Stimulated activated CD4-positive, alpha-beta T cell treated with anti-CD3 and anti-CD28 coated beads, Interleukin-15, amount 100 ng/mL, for 24 hours (primary cell): ENCODE results near the gene SHISA3.
"Not testable (repeated sequence)": the region's sequence is repeated elsewhere in the genome, so short reads cannot be mapped to it uniquely, and the experiment has no call there.

ENCODE experiments used
- DNase-seq: peaks from one replicate; pipeline ENCODE4 v3.0.0-alpha.2; 2020

SHISA3 gene

DNA sequence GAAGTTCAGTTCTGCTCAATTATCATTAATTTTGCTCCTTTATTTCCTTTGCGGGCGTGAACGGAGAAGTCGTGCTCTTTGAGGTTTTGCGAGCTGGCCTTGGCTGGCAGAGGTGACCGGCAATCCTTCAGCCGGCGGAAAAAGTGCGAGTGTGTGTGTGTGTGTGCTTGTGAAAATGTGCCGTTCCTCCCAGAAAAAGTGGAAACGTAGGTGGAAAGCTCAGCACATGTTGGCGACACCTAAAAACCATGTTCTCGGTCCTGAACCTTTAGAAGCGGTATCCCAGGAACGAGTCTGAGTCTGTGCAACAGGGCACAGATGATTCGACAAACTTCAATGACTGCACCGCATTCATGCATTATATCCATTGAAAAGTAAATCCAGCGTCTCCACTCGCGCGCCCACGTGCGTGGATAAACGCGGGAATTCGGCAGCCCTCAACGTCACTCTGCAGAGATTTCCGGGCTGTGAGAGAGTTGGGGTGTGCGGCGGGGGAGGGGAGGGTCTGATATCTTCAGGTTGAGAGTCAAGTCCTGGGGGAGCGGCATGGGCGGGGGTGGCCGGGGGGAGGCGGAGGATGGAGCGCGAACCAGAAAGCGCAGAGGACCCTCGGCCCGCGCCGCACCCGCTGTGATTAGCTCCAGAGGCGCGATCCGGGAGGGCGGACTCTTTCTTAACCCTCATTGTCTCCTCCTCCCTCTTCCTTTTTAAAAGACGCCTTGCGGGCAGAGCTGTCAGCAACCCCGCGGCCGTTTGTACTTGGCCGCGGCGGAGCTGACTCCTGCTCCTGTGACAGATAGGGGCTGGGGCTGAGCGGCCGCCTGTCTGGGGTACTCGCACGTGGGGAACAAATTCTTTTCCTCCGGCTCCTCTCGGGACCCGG lies at the start of gene SHISA3:
TSS of gene SHISA3 (plus strand) at position 737 of the 883 bp plus-strand sequence. CDS start 569 bp downstream, outside the sequence.
- DNase-seq, result peak; percentile 46

DNA sequence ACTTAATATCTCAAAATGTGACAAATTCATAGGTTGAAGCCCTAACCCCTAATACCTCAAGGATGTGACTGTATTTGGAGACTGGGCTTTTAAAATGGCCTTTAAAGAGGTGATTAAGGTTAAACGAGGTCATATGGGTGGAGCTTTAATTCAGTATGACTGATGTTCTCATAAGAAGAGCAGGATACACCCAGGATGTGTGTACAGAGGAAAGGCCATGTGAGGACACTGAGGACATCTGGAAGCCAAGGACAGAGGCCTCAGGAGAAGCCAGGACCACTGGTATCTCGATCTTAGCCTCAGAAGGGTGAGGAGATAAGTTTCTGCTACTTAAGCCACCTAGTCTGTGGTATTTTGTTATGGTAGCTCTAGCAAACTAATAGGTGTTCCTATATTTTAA lies 49.0 kb upstream of the SHISA3 start:
- no peak for DNase-seq

DNA sequence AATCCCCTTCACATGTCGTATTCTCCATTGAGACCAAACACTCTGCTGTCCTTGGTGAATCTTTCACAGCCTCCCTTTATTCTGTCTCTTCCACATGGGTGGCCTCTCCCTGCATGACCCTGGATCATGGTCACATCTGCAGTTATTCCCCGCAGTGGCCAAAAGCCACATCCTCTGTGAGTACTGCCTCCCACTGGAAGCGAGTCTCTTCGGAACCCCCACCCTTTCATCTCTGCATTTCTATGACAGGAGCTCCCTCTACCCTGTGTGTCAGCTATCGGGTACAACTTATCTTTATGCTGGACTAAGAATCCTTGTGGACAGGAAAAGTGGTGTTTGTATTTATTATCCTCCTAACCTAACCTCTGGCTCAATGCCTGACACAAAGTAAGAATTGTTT lies 48.6 kb upstream of the SHISA3 start:
- DNase-seq, result no peak

DNA sequence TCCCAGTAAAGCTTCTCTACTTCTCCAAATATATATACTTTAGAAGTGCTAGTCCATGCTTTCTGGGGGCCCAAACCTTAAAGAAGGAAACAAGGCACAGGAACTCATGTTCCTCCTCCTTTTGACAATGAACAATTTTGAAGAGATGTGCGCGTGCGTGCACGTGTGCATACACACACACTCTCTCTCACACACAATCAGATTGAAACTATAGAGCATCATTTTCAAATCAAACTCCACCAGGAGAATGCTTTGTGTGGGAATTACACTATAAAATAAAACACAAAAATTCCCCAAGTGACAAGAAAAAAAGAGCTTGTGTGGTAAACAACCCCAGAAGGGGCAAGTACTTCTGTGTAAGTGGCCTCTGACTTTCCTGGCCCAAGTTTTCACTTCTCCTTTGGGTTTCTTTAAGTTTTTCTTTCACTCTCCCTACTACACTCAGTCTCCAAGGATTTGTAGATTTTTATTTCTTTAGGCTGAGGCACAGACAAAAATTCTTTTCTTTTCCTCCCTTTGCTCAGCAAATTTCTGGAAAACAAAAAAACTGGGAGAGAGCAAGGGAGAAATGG lies 46.6 kb upstream of the SHISA3 start:
- no peak for DNase-seq

DNA sequence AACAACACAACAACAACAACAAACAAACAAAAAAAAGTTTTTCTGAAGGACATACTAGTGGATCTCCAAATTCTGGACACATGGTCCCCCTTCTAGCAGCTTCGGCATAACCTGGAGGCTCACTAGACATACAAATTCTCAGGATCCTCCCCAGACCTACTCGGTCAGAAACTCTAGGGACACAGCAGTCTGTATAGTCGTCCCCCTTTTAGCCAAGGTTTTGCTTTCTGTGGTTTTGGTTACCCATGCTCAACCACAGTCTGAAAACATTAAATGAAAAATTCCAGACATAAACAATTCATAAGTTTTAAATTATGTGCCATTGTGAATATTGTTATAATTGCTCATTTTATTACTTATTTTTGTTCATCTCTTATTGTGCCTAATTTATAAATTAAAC lies 45.2 kb upstream of the SHISA3 start:
- no peak for DNase-seq

DNA sequence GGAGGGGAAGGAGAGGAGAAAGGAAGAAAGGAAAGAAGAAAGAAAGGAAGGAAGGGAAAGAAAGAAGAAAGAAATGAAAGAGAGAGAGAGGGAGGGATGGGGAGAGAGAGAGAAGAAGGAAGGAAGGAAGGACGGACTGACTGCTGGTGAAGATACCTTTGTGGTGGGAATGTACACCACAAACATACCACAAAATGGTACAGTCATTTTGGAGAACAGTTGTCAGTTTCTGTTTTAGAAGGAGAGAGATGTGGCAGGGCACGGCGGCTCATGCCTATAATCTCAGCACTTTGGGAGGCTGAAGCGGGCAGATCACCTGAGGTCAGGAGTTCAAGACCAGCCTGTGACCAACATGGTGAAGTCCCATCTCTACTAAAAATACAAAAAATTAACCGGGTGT lies 40.0 kb upstream of the SHISA3 start:
- no peak for DNase-seq

DNA sequence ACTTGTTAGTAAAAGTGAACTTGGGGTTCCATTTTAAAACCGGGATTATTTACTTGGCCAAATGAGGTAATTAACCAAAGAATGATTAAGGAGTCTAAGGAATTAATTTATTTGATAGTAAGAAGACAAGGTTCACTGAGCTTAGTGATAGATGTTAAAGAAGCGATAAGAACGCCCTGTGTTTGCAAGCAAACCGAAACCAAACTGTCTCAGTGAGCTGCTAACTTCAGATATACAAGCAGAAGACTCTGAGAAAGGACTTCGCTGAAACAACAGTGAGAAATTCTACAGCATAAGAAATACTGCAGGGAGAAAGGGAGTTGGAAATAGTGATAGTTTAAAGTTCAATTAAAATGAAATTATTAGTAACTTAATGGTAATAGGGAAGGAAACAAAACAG lies 37.6 kb upstream of the SHISA3 start:
- DNase-seq, result no peak

DNA sequence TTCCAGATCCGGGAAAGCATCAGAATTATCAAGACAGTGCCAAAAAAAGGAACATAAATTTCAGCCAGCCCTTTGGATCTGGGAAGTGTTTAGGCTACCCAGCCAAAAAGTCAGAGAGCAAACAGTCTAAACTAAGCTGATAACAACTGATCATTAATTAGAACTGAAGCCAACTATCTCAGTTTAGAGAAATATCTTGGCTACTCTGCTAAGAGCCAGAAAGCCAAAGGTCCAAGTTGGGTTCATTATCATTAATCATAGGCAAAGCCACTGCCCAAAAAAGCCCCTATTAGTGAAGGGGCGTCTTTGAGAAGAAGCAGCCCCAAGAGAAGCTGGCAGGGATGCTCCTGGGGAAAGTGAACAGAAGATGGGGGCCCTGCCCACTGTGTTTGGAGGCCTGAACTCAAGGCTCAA lies 37.0 kb upstream of the SHISA3 start:
- no peak for DNase-seq

DNA sequence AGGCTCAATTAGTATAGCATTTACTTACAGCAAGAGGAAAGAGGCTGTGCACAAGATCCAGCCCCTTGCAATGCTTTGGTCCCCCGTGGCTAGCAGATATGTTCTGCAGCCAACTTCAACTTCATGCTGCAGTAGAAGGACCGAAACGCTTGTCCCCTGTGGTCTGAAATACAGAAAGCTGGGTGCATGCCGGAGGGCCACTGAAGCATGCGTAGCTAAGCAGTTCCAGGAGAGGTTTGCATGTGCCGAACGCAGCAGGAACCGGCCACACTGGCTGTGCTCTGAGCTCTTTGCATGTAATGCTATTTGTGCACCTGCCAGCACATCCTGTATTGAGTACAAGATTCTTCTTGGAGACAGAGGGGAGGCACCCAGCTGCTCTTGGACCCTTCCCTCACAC lies 35.8 kb upstream of the SHISA3 start:
- DNase-seq, result no peak

DNA sequence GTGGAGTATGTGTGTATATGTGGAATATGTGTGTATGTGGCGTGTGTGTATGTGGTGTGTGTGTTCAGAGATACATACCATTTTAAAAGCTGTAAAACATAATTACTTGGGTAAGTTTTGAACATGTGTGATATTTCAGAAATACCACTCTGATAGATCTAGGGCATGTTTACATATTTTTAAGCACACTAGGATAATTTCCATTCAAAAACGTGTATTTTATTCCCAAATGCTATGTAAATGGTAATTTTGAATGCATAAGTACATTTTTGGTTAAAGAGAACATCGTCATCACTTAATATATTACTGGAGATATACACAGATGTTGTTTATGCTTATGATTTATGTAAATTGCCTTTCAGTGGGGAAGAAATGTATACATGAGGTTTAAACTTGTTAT lies 34.7 kb upstream of the SHISA3 start:
- DNase-seq, result no peak

DNA sequence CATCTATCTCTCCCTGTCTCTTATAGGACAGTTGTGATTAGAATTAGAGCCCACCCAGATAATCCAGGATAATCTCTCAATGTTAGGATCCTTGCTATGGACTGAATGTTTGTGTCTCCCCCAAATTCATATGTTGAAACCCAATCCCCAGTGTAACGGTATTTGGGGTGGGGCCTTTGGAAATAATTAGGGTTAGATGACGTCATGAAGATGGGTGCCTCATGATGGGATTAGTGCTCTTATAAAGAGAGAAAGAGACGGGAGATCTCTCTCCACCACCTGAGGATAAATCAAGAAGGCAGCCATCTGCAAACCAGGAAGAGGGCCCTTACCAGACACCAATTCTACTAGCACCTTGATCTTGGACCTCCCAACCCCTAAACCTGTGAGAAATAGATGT lies 33.7 kb upstream of the SHISA3 start:
- DNase-seq, result no peak

DNA sequence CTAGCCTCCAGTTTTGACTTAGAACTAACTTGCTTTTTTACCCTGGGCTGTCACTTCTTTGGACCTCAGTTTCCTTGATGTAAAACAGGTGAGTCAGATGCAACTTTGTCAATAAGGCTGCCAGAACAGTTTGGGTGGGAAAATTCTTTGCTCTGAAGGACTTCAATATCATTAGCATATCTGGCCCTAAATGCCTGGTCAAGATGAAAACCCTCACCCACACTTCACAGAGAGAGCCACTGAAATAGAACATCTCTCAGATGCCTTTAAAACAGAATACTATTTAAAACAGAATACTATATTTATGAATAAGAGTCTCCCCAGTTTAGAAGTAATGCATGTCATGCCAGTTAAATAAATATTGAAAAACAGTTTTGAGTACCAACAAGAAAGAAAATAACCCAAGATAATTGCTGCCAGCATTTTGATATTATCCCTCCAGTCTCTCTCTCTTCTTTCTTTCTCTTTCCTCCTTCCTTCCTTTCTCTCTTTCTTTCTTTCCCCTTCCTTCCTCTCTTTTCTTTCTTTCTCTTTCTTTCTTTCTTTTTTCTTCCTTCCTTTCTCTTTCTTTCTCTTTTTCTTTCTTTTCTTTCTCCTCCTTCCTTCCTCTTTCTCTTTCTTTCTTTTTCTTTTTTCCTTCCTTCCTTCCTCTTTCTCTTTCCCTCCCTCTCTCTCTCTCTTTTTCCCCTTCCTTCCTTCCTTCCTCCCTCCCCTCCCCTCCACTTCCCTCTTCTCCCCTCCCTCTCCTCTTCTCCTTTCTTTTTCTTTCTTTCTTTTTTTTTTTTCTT lies 32.8 kb upstream of the SHISA3 start:
- no peak for DNase-seq

DNA sequence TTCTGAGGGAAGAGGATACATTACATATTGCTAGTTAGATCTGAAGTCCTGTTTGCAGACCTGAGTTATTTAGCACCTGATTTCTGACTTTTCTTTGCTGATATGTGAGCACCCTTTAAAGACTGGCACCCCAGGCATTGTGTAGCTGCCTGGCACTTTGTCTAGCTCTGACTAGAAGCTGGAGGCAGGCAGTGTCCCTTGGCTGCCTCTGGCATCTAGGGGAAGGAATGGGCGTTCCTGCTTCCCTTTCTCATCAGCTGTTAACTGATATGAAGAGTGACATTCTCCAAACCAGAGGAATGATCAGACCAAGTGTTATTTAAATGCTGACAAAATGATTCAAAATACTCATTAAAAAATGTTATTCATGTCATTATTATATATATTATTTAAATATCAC lies 30.3 kb upstream of the SHISA3 start:
- no peak for DNase-seq

DNA sequence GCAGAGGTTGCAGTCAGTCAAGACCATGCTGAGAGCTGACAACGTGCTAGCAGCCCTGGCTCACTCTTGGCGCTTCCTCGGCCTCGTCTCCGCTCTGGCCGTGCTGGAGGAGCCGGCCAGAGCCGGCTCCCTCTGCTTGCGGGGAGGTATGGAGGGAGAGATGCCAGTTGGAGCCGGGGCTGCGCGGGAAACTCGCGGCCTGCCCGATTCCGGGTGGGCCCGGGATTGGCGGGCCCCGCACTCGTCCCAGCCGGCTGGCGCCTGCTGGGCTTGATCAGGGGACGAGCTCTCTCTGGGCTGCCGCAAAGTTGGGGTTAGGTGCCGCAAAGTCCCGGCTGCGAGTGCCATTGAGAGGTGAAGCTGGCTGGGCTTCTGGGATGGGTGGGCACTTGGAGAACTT lies 27.8 kb upstream of the SHISA3 start:
- no peak for DNase-seq

DNA sequence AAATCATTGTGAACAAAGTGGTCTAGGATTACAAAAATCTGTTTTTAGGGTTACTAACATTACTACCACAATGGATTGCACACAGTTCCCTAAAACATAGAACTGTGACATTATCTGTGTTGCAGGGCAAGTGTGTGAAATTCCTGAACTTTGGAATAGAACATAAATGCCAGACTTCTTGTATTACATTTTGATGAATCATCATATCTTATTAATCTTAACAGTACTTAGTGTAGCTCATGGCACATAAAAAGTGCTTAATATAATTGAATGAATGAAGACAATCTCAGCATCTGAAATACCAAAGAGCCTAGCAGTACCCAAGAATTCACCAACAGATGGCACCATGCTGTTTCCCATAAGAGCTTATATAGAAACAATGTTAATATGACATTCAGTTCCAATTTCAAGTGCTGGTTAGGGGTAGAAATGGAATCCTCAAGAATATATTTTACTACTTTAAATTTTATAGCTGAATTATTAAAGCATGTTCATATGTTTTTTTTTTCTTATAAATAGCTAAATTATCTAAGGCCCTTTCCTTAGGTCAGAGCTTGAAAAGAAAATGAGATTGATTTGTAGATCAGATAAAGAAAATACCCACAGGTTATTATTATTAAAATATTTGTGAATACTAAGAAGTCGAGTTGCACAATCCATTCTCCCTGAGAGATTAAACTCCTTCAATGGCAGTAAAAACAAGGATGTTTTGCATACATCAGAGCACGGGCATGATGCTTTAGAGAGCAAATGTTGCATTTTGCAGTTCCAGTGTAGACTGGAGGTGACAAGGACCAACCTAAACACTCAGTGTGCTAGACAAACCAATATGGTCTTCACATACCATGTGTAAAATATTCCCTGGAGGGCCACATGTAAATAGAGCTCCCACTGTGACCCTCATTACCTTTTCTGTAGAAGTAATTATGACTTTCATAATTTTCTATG lies 25.7 kb upstream of the SHISA3 start:
- no peak for DNase-seq

DNA sequence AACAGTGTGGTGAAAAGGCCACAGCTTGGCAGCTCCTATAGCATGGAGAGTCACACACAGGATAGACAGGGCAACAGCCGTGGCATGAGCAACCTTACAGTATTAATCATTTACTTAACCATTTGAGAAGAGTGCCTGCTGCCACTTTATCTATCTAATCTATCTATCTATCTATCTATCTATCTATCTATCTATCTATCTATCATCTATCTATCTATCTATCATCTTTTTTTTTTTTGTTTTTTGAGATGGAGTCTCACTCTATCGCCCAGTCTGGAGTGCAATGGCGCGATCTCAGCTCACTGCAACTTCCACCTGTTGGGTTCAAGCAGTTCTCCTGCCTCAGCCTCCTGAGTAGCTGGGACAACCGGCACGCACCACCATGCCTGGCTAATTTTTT lies 25.0 kb upstream of the SHISA3 start:
- not testable (repeated sequence) for DNase-seq

DNA sequence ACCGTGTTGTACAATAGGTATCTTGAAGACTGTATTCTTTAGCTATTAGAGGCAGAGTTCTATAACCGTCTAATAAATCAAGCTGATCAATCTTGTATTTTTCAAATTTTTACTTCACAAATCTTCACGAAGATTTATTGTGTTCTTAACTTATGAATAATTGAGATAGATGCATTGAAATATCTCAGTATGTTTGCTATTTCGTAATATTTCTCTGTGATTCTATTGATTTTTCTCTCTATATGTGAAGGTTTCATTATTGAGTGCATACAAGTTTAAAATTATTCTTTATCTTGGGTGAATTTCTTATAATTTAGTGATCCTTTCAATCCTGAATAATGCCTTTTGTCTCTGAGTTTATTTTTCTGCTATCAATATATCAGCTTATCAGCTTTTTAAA lies 19.8 kb upstream of the SHISA3 start:
- DNase-seq, result no peak

DNA sequence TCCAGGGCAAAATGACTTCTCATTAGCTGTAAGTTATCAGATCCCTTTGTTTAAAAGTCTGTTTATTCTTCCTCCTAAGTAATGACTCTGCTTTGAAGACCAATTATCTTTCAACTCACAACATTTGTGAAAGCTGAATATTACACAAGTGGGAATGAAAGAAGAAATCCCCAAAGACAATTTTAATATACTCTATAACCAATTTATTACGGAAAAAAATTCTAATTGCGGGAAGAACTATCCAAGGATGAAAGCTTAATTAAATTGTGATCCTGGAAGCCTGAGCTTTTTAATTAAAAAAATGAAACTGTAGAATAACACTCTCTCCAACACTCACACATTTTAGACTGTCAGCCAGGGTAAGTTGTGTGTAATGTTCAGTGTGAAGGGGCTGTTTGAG lies 15.6 kb upstream of the SHISA3 start:
- DNase-seq, result no peak

DNA sequence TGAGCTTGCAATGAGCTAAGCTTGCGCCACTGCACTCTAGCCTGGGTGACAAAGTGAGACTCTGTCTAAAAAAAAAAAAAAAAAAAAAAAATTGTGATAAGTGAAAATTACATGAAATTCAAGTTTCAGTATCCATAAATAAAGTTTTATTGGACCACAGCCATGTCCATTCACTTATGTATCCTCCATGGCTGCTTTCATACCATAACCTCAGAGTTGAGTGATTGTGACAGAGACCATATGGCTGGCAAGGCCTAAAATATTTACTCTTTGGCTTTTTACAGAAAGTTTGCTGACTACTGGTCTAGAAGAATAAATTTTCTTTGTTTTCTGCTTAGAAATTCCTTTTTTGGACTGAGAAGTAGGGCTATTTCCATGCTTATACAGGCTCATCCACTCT lies 11.8 kb upstream of the SHISA3 start:
- no peak for DNase-seq

DNA sequence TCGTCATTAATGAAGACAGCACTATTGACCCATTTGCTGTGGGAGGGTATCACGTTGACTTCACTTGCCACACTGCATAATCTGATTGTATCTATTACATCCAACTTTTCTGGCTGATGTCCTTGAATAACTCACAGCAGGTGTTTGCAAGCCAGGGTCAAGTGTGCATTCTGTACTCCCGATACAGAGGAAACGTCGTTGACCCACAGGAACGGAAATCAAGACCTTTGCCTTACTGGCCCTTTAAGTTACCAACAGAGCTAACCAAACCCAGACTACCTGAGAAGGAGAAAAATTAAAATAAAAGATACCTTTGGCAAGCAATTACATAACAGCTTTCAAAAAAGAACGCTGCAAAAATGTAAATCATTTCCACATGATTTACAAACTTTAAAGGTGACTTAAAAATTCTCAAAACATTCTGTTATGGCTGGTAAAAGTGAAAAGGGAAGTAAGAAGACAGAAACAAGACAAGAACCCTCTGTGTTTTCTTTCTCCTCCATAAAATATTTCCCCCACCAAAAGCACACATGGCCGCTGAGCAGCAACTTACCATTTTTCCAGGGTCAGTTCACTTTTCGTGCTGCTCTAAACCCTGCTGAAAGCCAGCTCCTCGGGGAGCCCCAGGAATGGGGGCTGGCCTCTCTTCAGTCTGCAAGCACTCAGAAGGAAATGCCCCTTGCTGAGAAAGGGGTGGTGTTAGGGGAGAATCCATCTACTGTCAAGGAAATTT lies 6.5 kb upstream of the SHISA3 start:
- DNase-seq, result no peak

DNA sequence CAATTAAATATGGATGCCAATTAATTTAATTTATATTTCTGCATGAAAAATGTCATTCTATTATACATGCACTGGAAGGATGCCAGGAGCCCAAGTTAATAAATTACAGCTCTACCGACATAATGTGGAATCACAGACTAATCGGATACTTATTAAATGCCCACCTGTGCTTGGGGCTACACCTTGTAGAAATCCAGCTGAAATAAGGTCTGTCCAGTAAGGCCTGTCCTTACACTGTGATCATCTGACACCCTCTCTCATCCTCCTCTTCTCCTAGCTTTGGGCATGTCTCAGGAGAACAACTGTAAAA lies 6.0 kb upstream of the SHISA3 start:
- DNase-seq, result no peak

DNA sequence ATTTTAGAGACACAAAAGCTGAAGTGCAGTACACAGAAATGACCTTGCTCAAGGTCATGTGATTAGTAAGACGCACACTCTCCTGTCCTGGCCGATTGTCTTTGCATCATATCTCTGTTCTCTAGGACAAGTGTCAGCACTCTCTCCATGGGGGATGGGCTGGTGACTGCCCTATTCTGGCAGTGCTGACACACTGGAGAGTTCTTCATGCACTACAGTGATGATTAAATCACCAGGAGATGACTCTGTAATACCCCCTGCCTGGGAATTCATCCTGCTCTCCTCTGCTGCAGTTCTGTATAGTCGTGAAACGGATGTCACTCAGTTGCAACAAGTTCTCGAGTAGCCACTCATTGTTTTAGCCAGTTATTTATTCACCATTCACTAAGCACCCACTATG lies 5.3 kb upstream of the SHISA3 start:
- DNase-seq, result no peak
